Mesendoderm (in vitro differentiated cells): ENCODE data around the gene PRR9.

Experiments used
- DNase-seq: peaks from one replicate; pipeline ENCODE4 v3.0.0; 2013
- H2AK5ac ChIP-seq: 2 replicates; pipeline ENCODE4 v1.6.1; 2013; ENCODE audit warnings: low read length, inconsistent platforms
- H2BK120ac ChIP-seq: 2 replicates; pipeline ENCODE4 v1.6.1; 2013; ENCODE audit warnings: low read depth, mild to moderate bottlenecking, low read length, moderate library complexity, mixed read lengths
- H2BK15ac ChIP-seq: replicated peaks from 2 replicates; pipeline ENCODE4 v1.6.1; 2013; ENCODE audit warnings: low read depth, mild to moderate bottlenecking, moderate library complexity
- H2BK5ac ChIP-seq: 2 replicates; pipeline ENCODE4 v1.6.1; 2013; ENCODE audit warnings: low read length, inconsistent platforms
- H3K18ac ChIP-seq: 2 replicates; pipeline ENCODE4 v1.6.1; 2013; ENCODE audit warnings: mild to moderate bottlenecking, low read length, mixed read lengths
- H3K23ac ChIP-seq: one replicate; pipeline ENCODE4 v1.6.1; 2013; ENCODE audit warnings: low read length
- H3K27ac ChIP-seq: 2 replicates; pipeline ENCODE4 v1.5.1; 2013; ENCODE audit warnings: low read depth, mild to moderate bottlenecking, inconsistent platforms, low read length, moderate library complexity
- H3K27me3 ChIP-seq: 2 replicates; pipeline ENCODE4 v1.6.1; 2013; ENCODE audit warnings: low read length, control low read depth, mild to moderate bottlenecking, inconsistent platforms; ENCODE audit not compliant: insufficient read depth, poor library complexity
- H3K36me3 ChIP-seq: 2 replicates; pipeline ENCODE4 v1.6.1; 2013; ENCODE audit warnings: low read length, inconsistent platforms; ENCODE audit not compliant: control insufficient read depth, insufficient read depth
- H3K4ac ChIP-seq: one replicate; pipeline ENCODE4 v1.6.1; 2013; ENCODE audit warnings: low read depth, mild to moderate bottlenecking, low read length, moderate library complexity
- H3K4me1 ChIP-seq: 2 replicates; pipeline ENCODE4 v1.6.1; 2013; ENCODE audit warnings: low read depth, low read length, inconsistent platforms; ENCODE audit not compliant: control insufficient read depth
- H3K4me2 ChIP-seq: 2 replicates; pipeline ENCODE4 v1.6.1; 2013; ENCODE audit warnings: low read length
- H3K4me3 ChIP-seq: 2 replicates; pipeline ENCODE4 v1.5.1; 2013; ENCODE audit warnings: mild to moderate bottlenecking, low read length
- H3K56ac ChIP-seq: one replicate; pipeline ENCODE4 v1.6.1; 2013; ENCODE audit warnings: low read length
- H3K79me1 ChIP-seq: 2 replicates; pipeline ENCODE4 v1.6.1; 2013; ENCODE audit warnings: low read length, inconsistent platforms
- H3K79me2 ChIP-seq: 2 replicates; pipeline ENCODE4 v1.6.1; 2013; ENCODE audit warnings: mild to moderate bottlenecking, low read length; ENCODE audit not compliant: control insufficient read depth, insufficient read depth
- H3K9ac ChIP-seq: 2 replicates; pipeline ENCODE4 v1.6.1; 2013; ENCODE audit warnings: low read length, inconsistent platforms
- H4K5ac ChIP-seq: one replicate; pipeline ENCODE4 v1.6.1; 2013; ENCODE audit warnings: low read length
- H4K8ac ChIP-seq: one replicate; pipeline ENCODE4 v1.6.1; 2013; ENCODE audit warnings: low read depth, mild to moderate bottlenecking, control low read depth, low read length, moderate library complexity
- WGBS: extraction: QIAGEN DNeasy Blood & Tissue Kit; methylation state at CpG from one replicate; pipeline ENCODE4 v1.1.7; 2013; ENCODE audit warnings: low lambda C conversion rate, missing lambda C conversion rate; ENCODE audit not compliant: insufficient coverage; ENCODE audit errors: extremely low coverage; 5-methylcytosine and 5-hydroxymethylcytosine counted together

Gene PRR9

GRCh38 chr1:153190373-153190772, 27.0 kb upstream of the PRR9 start:
- H4K8ac ChIP-seq: no peak overlapping the region
- H2BK120ac ChIP-seq: no peak overlapping the region
- H3K36me3 ChIP-seq: no peaks in the 10 kb centered on the region
- H2BK15ac ChIP-seq: no peak overlapping the region
- H3K4me1 ChIP-seq: no peaks in the 10 kb centered on the region
- H3K18ac ChIP-seq: no peak overlapping the region
- no peak overlapping the region for H3K56ac ChIP-seq
- no peaks in the 10 kb centered on the region for H3K27me3 ChIP-seq
- H3K79me2 ChIP-seq: no peaks in the 10 kb centered on the region
- H2AK5ac ChIP-seq: no peak overlapping the region
- no peak overlapping the region for H3K23ac ChIP-seq
- H3K4ac ChIP-seq: no peak overlapping the region
- H3K4me3 ChIP-seq: no peak overlapping the region
- H4K5ac ChIP-seq: no peak overlapping the region
- no peak overlapping the region for H2BK5ac ChIP-seq
- no peaks in the 10 kb centered on the region for H3K79me1 ChIP-seq
- H3K27ac ChIP-seq: no peak overlapping the region
- no CpG with 5 or more reads among the region's 3 CpGs for WGBS
- DNase-seq: peak; percentile 39
- H3K9ac ChIP-seq: no peak overlapping the region
- H3K4me2 ChIP-seq: no peak overlapping the region

DNA sequence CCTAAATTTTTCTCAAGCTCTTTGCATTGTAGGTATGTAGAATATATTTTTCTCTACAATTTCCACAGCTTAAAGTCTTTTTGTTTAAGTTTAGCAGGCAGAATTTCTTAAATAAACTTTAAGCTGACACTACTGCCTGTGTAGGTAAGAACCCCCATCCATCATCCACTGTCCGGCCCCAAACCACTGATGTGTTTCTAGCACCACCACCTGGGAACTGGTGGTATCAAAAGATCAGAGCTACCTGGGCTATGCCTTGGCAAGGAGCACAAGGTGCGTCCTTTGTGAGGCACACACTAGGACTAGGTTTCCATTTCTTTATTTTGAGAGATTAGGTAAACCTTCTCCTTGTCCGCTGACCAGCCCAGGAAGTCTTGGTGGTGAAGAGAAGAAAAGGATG, 24.7 kb upstream of the PRR9 start:
- Histone ChIP-seq H3K27ac (no peak overlapping the region), H3K4me2 (no peak overlapping the region), H3K79me2 (no peaks in the 10 kb centered on the region), H3K36me3 (no peaks in the 10 kb centered on the region), H2BK5ac (no peak overlapping the region), H3K27me3 (no peaks in the 10 kb centered on the region), H3K4me3 (no peak overlapping the region), H2AK5ac (no peak overlapping the region), H2BK15ac (no peak overlapping the region), H2BK120ac (no peak overlapping the region), H3K9ac (no peak overlapping the region), H3K56ac (no peak overlapping the region), H4K5ac (no peak overlapping the region), H4K8ac (no peak overlapping the region), H3K18ac (no peak overlapping the region), H3K4ac (no peak overlapping the region), H3K4me1 (no peaks in the 10 kb centered on the region), H3K79me1 (no peaks in the 10 kb centered on the region), H3K23ac (no peak overlapping the region)
- DNase-seq: peak; percentile 73
- no CpG with 5 or more reads among the region's 3 CpGs for WGBS

- H3K4me2 ChIP-seq: no peak overlapping the region
- no peak overlapping the region for H2BK15ac ChIP-seq
- no peak overlapping the region for H4K5ac ChIP-seq
- no peak overlapping the region for H3K4ac ChIP-seq
- H3K4me3 ChIP-seq: no peak overlapping the region
- H3K27ac ChIP-seq: no peak overlapping the region
- no peak overlapping the region for H3K56ac ChIP-seq
- H3K23ac ChIP-seq: no peak overlapping the region
- H2AK5ac ChIP-seq: no peak overlapping the region
- no peaks in the 10 kb centered on the region for H3K4me1 ChIP-seq
- no peak overlapping the region for H2BK5ac ChIP-seq
- H3K79me2 ChIP-seq: no peaks in the 10 kb centered on the region
- no CpG with 5 or more reads among the region's 3 CpGs for WGBS
- no peak overlapping the region for H3K18ac ChIP-seq
- no peak overlapping the region for H4K8ac ChIP-seq
- DNase-seq: no peak
- no peak overlapping the region for H3K9ac ChIP-seq
- no peaks in the 10 kb centered on the region for H3K36me3 ChIP-seq
- H3K79me1 ChIP-seq: no peaks in the 10 kb centered on the region
- H2BK120ac ChIP-seq: no peak overlapping the region
- H3K27me3 ChIP-seq: no peaks in the 10 kb centered on the region
These were observed 22.9 kb upstream of the PRR9 start for GRCh38 chr1:153194331-153195050.

GRCh38 chr1:153195216-153195615, 22.2 kb upstream of the PRR9 start:
- H3K23ac ChIP-seq: no peak overlapping the region
- WGBS: no CpG with 5 or more reads among the region's 4 CpGs

GRCh38 chr1:153202006-153202405, 15.4 kb upstream of the PRR9 start:
- no peak overlapping the region for H3K9ac ChIP-seq
- no peak overlapping the region for H3K27ac ChIP-seq
- H4K5ac ChIP-seq: no peak overlapping the region
- no peaks in the 10 kb centered on the region for H3K79me2 ChIP-seq
- no peaks in the 10 kb centered on the region for H3K4me1 ChIP-seq
- no peak for DNase-seq
- no peak overlapping the region for H3K56ac ChIP-seq
- no peak overlapping the region for H2BK15ac ChIP-seq
- H2BK120ac ChIP-seq: no peak overlapping the region
- no peak overlapping the region for H4K8ac ChIP-seq
- H2BK5ac ChIP-seq: no peak overlapping the region
- H3K27me3 ChIP-seq: no peaks in the 10 kb centered on the region
- H3K36me3 ChIP-seq: no peaks in the 10 kb centered on the region
- no peak overlapping the region for H2AK5ac ChIP-seq
- WGBS: no CpG with 5 or more reads among the region's 4 CpGs
- no peak overlapping the region for H3K18ac ChIP-seq
- H3K4me3 ChIP-seq: no peak overlapping the region
- no peak overlapping the region for H3K4ac ChIP-seq
- H3K4me2 ChIP-seq: no peak overlapping the region
- no peaks in the 10 kb centered on the region for H3K79me1 ChIP-seq
- H3K23ac ChIP-seq: no peak overlapping the region

More at GRCh38 chr1:153195216-153195615, 22.2 kb upstream of the PRR9 start:
- Histone ChIP-seq H2BK15ac (no peak overlapping the region), H3K18ac (no peak overlapping the region), H3K79me1 (no peaks in the 10 kb centered on the region), H4K5ac (no peak overlapping the region), H3K4me1 (no peaks in the 10 kb centered on the region), H3K9ac (no peak overlapping the region), H2BK5ac (no peak overlapping the region), H2BK120ac (no peak overlapping the region), H3K27me3 (no peaks in the 10 kb centered on the region), H3K4ac (no peak overlapping the region), H3K4me3 (no peak overlapping the region), H4K8ac (no peak overlapping the region), H2AK5ac (no peak overlapping the region), H3K56ac (no peak overlapping the region), H3K27ac (no peak overlapping the region), H3K4me2 (no peak overlapping the region), H3K36me3 (no peaks in the 10 kb centered on the region), H3K79me2 (no peaks in the 10 kb centered on the region)
- no peak for DNase-seq

DNA sequence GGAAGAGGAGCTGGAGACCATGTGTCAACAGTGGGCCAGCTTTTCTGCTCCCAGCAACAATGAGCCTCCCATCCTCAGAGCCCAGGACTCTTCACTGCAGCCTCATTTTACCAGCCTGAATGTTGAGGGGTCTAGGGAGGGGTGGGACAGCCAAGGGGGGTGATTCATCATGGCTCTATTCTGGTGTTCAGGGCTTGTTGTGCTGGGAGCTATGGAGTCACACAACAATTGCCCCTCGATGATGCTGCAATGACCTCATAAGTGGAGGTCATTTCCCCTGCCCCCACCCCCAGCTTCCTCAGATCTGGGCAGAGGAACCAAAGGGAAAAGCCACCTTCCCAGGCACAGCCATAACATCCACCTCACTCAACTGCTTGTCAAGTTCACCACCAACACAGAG, 14.3 kb upstream of the PRR9 start, which contains the start of gene LELP1:
Gene LELP1 (plus strand): TSS at position 301 of the 400 bp plus-strand sequence. CDS start 1,278 bp downstream, outside the sequence.
- Histone ChIP-seq H3K27me3 (no peaks in the 10 kb centered on the region), H3K18ac (no peak within 1 kb of the TSS), H4K8ac (no peak within 1 kb of the TSS), H3K4me1 (no peaks in the 10 kb centered on the region), H3K23ac (no peak within 1 kb of the TSS), H3K4ac (no peak within 1 kb of the TSS), H3K79me1 (no peaks in the 10 kb centered on the region), H2BK5ac (no peak within 1 kb of the TSS), H3K9ac (no peak within 1 kb of the TSS), H2BK120ac (no peak within 1 kb of the TSS), H3K36me3 (no peaks in the 10 kb centered on the region), H2BK15ac (no peak within 1 kb of the TSS), H2AK5ac (no peak within 1 kb of the TSS), H3K4me3 (no peak within 1 kb of the TSS), H3K56ac (no peak within 1 kb of the TSS), H3K27ac (no peak within 1 kb of the TSS), H3K79me2 (no peaks in the 10 kb centered on the region), H3K4me2 (no peak within 1 kb of the TSS), H4K5ac (no peak within 1 kb of the TSS)
- no CpG with 5 or more reads among the region's 1 CpG for WGBS
- no peak for DNase-seq
